OCI-LY3 (cell line): ENCODE data around the gene FAM227B.

Experiments used
- CTCF ChIP-seq: fragments of 200-600, 300-600 bp; sonication (generic); IDR thresholded peaks from 2 replicates; pipeline ENCODE4 v1.5.1; 2014; ENCODE audit warnings: antibody characterized with exemption, low read length, low read depth
- EZH2phosphoT487 ChIP-seq: fragments of 200-600 bp; shearing (Covaris generic); IDR thresholded peaks from 2 replicates; pipeline ENCODE4 v1.6.1; 2018; ENCODE audit warnings: antibody characterized with exemption, mixed run types, low read depth

- TF ChIP-seq CTCF (no peak), EZH2phosphoT487 (no peak)
These were observed 64.2 kb downstream of the FAM227B start for GRCh38 chr15:49556437-49556836.
